ENCODE measurements around the gene MED16.
"Not testable (repeated sequence)": the region's sequence is repeated elsewhere in the genome, so short reads cannot be mapped to it uniquely, and the experiment has no call there.

The MED16 gene

DNA sequence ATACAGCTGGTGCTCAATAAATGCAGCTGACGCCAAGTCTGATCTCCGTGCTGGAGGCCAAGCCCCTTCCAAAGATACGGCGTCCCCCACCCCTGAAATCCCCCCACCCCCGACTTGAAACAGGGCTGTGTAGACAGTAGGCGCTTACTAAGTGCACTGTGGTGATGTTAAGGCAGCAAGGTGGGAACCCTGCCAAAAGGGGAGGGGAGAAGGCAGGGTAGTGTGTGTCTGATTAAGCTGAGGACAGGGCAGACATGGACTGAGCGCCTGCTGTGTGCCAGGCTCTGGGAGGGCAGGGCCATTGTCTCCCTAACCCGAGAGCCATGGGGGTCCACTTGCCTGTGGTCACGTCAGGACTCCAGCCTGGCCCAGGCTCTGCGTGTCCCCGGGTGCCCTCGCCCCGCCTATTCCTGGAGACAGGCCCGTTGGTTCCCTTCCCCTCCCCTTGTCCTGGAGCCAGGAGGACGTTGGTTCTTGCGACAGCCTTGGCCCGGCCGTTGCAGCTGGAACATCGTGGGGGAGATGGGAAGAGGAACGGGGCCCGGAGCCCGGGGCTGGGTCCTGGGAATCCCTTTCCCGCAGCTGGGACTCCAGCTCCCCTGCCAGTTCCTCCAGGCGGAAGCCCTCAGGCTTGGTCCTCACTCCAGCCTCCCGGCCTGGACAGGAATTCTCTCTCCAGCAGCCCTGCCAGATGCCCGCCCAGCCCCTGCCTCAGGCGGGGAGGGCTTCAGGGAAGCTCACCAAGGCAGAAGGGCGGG is 42.6 kb downstream of the MED16 start:
- no peak for DNase-seq

DNA sequence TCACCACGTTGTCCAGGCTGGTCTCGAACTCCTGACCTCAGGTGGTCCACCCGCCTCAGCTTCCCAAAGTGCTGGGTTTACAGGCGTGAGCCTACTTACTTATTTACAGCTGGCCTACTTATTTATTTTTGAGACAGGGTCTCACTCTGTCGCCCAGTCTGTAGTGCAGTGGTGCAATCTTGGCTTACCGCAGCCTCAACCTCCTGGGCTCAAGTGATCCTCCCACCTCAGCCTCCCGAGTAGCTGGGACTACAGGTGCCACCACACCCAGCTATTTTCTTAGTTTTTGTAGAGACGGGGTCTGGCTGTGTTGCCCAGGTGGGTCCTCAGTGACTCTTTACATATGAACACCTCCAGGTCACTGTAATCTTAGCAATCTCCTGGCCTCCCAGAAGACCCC is 43.8 kb downstream of the MED16 start:
- not testable (repeated sequence) for DNase-seq

DNA sequence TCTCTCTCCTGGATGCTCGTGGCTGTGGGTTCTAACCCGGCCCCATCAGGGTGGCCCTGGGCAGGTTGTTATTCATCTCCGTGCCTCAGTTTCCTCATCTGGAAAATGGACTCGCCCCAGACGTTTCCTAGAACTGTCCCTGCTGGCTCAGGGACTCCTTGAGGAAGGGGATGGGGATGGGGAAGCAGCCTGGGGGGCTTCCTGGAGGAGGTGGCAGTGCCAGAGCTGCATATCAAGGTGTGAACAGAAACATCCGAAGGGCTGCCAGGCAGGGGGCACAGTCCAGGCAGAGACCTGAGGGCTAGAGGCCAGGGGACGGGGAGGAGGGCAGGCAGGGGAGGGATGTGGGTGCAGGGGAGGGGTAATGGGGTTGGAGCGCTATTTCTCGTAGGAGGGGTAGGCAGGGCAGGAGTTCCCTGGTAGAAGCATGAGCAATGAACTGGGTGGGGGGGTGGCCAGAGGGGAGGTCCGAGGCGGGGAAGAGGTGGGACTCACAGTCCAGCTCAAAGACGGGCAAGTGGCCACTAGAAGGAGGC is 44.5 kb downstream of the MED16 start:
- DNase-seq, result no peak

DNA sequence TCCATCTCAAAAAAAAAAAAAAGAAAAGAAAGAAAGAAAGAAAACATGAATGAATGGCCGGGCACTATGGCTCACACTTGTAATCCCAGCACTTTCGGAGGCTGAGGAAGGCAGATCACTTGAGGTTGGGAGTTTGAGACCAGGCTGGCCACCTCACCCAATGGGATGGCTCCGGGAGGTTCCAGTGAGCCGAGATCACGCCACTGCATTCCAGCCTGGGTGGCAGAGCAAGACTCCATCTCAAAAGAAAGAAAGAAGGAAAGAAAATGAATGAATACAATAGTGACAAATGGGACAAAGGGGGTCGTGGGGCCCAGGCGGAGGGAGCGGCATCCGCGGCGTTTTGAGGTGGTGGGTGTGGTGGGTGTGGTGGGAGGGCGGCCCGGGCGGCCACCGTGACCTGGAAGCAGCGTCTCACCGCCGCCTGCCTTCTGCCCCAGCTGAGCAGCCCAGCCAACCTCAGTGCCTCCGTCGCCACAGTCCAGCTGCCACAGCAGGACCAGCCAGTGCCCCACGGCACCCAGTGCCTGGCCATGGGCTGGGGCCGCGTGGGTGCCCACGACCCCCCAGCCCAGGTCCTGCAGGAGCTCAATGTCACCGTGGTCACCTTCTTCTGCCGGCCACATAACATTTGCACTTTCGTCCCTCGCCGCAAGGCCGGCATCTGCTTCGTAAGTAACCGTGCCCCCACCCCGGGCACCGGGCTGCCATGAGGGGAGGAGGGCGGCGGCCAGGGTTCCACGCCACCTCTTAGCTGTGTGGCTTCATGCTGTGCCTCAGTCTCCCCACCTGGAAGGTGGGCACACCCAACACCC is 47.1 kb downstream of the MED16 start:
- no peak for DNase-seq

DNA sequence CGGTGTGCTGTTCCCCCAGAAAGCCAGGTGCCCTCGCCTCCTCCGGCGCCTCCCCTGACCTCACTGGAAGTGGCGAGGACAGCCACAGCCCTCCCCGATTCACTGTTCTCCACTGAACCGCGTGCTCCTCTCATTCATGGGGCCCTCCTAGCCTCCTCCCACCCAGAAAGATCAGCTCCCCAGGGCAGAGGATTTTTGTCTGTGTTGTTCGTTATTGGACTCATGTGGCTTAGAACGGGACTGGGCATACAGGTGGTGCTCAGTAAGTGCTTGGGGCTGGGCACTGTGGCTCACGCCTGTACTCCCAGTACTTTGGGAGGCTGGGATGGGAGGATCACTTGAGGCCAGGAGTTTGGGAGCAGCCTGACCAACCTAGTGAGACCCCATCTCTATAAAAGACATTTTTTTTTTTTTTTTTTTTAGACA is 48.4 kb downstream of the MED16 start:
- DNase-seq, result no peak

DNA sequence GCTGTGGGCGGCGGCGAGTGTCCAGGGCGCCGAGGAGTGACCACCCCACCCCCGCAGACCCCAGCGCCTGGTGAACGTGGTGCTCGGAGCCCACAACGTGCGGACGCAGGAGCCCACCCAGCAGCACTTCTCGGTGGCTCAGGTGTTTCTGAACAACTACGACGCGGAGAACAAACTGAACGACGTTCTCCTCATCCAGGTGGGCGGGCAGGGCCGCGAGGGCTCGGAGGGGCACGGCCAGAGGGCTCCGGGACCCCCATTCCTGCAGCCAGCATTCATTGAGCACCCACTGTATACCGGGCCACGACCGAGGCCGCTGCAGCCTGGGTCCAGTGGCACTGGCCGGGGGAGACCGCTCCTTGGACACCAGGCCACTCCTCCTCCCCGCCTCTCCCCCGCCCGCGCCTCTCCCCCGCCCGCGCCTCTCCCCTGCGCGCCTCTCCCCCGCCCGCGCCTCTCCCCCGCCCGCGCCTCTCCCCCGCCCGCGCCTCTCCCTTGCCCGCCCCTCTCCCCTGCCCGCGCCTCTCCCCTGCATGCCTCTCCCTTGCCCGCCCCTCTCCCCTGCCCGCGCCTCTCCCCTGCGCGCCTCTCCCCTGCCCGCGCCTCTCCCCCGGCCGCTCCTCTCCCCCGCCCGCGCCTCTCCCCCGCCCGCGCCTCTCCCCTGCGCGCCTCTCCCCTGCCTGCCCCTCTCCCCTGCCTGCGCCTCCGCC is 49.0 kb downstream of the MED16 start:
- DNase-seq, result no peak

DNA sequence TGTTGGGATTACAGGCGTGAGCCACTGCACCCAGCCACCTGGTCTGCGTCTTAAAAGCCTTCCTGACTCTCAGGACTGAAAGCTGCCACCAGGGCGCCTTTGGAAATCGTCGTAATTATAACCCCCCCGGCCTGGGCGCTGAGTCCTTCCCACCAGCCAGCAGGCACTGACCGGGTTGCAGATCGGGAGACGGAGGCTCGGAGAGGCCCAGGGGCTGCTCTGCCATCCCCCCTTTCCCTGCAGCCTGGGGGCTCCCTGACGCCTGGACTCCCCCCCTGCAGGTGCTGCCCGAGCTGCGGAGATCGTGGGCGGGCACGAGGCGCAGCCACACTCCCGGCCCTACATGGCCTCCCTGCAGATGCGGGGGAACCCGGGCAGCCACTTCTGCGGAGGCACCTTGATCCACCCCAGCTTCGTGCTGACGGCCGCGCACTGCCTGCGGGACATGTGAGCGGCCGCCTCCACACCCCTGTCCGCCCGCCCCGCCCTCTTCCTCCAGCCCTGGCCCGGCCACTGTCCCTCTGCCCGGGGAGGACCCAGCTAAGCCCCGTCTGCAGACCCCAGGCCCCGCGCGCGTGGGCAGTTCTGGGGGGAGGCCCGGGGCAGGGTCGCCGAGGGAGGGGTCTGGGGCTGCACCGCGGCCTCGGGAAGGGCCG is 49.7 kb downstream of the MED16 start:
- no peak for DNase-seq

DNA sequence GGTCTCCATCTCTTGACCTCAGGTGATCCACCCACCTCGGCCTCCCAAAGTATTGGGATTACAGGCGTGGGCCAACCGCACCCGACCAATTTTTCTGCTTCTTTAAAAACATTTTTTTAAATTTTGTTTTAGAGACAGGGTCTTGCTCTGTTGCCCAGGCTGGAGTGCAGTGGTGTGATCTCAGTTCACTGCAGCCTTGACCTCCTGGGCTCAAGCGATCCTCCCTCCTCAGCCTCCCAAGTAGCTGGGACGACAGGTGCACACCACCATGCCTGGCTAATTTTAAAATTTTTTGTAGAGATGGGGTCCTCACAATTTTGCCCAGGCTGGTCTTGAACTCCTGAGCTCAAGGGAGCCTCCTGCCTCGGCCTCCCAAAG is 50.2 kb downstream of the MED16 start:
- DNase-seq, result not testable (repeated sequence)

DNA sequence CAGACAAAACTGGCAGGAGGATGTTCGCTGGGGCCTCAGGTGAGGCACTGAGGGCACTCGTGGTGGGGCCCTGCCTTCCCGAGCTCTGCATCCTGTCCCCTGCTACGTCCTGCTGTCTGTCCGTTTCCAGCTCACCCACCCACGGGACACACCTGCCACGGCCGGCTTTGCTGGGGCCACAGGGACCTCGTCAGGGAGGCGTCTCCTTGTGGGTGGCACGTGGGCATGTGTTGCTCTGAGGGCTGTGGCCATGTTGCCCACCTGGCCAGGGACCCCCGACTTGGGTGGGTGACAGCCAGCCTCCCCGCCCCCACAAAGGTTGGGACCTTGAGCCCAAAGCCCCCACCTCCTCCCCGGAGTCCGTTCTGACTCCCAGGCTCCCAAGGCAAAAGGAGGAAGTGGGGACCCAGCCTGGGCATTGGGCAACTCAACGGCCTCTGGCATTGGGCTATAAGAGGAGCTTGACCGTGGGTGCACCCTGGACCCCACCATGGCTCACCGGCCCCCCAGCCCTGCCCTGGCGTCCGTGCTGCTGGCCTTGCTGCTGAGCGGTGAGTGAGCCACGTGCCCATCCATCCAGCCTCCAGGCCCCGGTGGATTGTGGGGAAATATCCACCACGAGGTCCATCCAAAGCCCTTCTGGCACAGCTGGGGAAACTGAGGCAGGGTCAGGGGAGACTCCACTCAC is 52.3 kb downstream of the MED16 start, which contains the start of gene PRTN3:
TSS of gene PRTN3 (plus strand) at position 481 of the 688 bp plus-strand sequence. CDS start at position 491, 10 bp downstream.
- DNase-seq, result no peak

DNA sequence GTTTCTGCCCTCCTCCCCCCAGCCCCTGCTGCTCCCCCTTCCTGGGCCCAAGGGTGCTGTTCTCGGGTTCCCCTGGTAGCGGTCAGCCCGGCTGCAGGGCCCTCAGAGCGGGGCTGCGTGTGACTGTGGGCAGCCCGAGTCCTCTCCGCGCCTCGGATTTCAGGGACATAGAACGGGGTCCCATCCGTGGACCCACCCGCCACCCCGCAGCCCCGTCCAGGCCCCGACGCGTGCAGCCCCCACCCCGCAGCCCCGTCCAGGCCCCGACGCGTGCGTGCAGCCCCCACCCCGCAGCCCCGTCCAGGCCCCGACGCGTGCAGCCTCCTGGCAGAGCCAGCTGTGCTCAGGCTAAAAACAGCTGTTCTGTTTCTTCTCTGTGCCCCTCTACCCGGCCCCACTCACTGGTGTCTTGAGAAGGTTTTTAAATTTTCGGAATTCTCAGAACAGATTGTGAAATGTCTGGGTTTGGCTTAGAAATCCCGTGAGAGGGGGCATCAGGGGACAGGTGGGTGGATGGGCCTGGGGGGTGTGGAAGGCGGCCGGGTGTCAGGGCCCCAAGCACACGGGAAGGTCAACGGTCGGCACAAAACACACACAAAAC is 57.7 kb downstream of the MED16 start:
- DNase-seq, result no peak

DNA sequence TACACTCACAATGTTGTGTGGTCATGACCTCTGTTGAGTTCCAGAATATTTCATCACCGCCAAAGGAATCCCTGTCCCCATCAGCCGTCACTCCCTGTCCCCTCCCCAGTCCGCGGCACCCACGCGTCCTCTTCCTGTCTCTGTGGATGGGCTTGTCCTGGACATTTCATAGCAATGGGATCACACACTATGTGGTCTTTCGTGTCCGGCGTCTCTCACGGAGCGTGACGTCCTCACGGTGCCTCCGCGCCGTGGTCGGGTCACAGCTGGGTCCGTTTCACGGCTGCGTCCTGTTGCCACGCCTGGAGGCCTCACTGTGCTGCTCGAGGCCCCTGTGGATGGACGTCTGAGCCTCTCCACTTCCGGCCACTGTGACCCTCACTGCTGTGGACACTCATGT is 58.8 kb downstream of the MED16 start:
- no peak for DNase-seq

DNA sequence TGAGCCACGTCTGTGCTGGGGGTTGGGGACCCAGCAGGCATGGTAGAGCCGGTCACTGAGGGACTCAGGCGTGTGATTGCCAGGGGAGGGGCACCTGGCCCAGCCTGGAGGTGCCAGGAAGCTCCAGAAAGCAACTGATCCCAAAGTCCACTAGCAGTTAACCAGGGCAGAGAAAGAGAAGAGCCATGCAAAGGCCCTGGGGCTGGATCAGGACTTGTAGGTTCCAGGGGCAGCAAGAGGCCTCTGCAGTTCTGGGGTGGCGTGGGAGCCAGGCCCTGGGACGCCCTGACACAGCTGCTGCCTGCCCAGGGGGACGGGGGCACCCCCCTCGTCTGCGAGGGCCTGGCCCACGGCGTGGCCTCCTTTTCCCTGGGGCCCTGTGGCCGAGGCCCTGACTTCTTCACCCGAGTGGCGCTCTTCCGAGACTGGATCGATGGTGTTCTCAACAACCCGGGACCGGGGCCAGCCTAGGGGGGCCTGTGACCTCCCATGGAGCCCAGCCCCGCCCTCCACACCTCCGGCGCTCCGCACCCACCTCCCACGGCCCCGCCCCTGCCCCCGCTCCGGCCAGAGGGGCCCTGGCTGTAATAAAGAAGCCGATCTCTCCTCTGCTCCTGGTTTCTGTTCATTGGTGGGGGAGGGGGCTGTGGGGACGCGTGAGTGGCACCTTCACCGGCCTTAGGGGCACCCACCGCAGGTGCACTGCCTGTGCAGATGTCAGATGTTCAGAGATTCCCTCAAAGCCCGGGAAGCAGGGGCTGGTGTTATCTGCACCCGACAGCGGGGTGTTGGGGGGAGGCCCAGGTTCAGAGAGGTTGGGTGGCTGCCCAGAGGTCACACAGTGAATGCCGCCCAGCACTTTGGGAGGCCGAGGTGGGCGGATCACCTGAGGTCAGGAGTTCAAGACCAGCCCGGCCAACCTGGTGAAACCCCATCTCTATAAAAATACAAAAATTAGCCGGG is 61.3 kb downstream of the MED16 start:
- DNase-seq, result no peak

DNA sequence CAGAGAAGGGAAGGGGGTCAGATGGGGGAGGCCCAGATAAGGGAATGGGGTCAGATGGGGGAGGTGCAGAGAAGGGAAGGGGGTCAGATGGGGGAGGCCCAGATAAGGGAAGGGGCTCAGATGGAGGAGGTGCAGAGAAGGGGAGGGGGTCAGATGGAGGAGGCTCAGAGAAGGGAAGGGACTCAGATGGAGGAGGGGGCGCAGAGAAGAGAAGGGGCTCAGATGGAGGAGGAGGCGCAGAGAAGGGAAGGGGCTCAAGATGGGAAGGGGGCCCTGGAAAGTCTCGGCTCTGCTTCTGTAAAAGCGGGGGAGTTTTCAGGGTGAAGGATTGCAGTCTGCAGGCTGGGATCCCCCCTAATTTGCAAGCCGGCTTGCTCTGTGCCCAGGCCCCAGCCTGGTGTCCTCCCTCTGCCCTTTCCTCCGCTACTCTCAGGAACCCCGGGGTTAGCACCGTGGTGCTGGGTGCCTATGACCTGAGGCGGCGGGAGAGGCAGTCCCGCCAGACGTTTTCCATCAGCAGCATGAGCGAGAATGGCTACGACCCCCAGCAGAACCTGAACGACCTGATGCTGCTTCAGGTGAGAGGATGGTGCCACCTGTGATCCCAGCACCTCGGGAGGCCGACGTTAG is 63.7 kb downstream of the MED16 start:
- DNase-seq, result no peak

DNA sequence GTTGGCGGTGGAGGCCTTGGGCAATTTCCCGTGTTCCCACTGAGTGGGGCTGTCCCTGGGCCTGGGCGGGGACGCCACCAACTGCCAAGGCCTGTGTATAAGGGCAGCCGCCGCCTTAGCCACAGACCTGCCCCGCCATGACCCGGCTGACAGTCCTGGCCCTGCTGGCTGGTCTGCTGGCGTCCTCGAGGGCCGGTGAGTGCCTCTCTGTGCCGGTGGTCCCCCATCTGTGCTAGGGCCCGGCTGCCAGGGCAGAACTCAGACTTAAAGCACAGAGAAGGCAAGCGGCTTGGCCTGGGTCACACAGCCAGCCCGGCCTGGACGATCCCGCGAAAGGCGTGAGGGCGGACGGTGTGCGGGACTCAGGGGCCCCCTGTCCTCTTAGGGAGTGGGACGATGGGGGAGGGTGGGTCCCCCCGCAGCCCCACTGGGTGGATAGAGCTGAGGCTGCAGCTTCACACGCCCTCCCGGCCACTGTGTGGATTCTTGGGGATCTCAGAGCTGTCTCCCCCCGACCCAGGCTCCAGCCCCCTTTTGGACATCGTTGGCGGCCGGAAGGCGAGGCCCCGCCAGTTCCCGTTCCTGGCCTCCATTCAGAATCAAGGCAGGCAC is 65.2 kb downstream of the MED16 start, which contains the start of gene AZU1:
TSS of gene AZU1 (plus strand) at position 128 of the 612 bp plus-strand sequence. CDS start at position 138, 10 bp downstream.
- no peak for DNase-seq

DNA sequence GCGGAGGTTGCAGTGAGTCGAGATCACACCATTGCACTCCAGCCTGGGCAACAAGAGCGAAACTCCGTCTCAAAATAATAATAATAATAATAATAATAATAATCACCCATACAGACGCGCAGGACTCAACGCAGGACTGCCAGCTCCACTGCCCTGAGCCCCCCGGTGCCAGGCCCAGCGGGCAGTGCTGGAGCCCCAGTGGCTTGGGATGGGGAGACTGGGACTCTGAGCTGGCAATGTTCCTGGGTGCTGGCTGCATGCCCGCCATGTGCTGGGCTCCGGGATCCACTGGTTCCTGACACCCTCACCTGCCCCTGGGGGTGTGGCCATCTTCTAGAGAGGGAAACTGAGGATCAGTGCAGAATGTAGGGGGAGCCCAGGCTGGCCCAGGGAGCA is 65.7 kb downstream of the MED16 start:
- no peak for DNase-seq

DNA sequence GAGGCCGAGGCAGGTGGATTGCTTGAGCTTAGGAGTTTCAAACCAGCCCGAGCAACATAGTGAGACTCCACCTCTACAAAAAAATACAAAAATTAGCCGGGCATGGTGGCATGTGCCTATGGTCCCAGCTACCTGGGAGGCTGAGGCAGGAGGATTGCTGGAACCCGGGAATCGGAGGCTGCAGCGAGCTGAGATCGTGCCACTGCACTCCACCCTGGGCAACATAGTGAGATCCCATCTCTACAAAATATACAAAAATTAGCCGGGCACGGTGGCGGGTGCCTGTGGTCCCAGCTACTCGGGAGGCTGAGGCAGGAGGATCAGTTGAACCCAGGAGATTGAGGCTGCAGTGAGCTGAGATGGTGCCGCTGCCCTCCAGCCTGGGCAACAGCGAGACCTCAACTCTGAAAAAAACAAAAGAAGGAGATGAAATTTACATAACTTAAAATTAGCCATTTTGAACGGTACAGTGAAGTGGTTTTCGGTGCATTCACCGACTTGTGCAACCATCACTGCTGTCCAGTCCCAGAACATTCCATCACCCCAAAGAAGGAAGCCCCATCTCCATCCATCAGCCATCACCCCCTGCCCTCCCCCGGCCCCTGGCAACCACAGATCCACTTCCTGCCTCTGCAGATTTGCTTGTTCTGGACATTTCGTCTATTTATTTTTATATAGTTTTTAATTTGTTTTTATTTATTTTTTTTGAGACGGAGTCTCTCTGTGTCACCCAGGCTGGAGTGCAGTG is 66.9 kb downstream of the MED16 start:
- DNase-seq, result no peak

DNA sequence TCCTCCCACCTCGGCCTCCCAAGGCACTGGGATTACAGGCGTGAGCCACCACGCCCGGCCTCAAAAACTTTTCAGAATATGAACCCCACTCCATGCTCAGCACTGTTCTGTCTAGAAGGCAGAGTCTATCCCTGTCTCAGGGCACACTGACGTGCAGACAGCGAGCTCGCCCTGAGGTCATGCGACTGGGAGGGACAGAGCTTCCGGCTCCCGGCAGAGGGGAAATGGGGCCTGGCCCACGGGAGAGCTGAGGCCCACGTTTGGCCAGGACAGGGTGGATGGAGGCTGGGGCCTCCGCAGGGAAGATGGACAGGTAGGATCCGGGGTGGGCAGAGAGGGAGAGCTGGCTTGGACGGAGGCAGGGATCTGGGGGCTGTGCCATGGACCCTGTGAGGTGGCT is 68.1 kb downstream of the MED16 start:
- no peak for DNase-seq

DNA sequence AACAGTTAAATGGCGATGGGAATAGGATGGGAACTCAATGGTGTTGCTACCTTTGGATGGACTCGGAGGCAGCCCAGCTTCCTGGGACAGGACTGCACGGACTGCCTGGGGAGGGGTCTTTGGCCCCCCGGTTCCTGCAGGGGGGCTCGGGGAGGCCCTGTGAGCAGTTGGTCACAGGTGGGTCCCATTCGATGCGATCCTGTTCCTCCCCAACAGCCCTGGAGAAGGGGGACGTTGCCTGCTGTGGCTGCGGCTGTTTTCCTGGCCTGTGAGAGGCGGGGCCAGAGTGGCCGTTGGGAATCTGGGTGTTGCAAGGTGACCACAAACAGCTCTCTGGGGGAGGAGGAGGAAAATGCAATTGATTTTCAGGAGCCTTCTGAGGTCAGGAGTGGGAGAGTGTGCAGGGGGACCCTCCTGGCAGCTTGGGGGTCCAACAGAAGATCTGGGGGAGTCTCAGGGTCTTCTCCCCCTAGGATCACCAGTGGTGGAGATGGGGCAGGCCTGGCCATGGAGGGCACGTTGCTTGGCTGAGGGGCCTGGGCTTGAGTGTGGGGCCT is 69.3 kb downstream of the MED16 start:
- DNase-seq, result no peak

Data from NCI-H1092 (cell line).